ENCODE data around the gene STK17B.

DNA sequence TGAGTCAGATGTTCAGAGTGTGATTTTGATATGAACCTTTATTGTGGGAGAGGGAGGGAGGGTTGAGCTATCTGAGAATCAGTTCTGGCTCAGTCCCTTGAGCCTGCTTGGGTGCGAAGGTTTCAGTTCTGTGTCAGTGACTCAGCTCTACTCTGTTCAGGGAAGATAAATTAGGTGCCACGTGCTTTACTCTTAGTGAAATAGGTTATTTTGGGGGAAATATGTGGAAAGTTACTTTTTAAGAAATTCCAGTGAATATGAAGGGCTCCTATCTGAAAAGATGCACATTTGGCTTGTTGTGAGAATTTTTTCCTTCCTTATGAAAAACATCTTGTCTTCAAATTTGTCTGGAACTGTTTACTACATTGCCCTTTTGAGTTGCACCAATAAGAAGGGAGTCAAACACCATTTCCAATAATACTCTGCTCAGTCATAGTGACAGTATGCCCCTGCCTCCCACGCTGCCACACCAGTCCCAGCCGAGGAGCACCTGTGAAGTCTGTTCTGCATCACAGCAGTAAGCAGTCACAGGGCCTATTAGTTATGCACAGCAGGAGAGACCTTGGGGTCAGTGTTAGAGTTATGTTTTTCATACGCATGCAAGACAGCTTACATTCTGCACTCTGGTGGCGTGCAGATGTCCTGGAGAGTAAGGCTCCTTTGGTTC is 69.9 kb downstream of the STK17B start:
- TF ChIP-seq, protein P1, sequence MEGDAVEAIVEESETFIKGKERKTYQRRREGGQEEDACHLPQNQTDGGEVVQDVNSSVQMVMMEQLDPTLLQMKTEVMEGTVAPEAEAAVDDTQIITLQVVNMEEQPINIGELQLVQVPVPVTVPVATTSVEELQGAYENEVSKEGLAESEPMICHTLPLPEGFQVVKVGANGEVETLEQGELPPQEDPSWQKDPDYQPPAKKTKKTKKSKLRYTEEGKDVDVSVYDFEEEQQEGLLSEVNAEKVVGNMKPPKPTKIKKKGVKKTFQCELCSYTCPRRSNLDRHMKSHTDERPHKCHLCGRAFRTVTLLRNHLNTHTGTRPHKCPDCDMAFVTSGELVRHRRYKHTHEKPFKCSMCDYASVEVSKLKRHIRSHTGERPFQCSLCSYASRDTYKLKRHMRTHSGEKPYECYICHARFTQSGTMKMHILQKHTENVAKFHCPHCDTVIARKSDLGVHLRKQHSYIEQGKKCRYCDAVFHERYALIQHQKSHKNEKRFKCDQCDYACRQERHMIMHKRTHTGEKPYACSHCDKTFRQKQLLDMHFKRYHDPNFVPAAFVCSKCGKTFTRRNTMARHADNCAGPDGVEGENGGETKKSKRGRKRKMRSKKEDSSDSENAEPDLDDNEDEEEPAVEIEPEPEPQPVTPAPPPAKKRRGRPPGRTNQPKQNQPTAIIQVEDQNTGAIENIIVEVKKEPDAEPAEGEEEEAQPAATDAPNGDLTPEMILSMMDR (IDR thresholded peaks at IDR 0.05): no peak
- no peak for TF ChIP-seq POLR2A (IDR thresholded peaks at IDR 0.05)
